ENCODE measurements around the gene HNRNPC. TPM values are rescaled to one million over a fixed set of nuclear protein-coding genes. Genes with fewer than 3 reads are reported as not detected.
"Not testable (repeated sequence)": the region's sequence is repeated elsewhere in the genome, so short reads cannot be mapped to it uniquely, and the experiment has no call there.

Gene HNRNPC
- total RNA-seq, 3 donors from 2014 or later: 273 to 334 (median 312) TPM

GRCh38 chr14:21279783-21280182 is 10.5 kb upstream of the HNRNPC start, which contains the start of gene RPGRIP1:
RPGRIP1 (plus strand) TSS chr14:21280083; CDS start chr14:21287977, 7,894 bp downstream.
- TF ChIP-seq, protein P1, sequence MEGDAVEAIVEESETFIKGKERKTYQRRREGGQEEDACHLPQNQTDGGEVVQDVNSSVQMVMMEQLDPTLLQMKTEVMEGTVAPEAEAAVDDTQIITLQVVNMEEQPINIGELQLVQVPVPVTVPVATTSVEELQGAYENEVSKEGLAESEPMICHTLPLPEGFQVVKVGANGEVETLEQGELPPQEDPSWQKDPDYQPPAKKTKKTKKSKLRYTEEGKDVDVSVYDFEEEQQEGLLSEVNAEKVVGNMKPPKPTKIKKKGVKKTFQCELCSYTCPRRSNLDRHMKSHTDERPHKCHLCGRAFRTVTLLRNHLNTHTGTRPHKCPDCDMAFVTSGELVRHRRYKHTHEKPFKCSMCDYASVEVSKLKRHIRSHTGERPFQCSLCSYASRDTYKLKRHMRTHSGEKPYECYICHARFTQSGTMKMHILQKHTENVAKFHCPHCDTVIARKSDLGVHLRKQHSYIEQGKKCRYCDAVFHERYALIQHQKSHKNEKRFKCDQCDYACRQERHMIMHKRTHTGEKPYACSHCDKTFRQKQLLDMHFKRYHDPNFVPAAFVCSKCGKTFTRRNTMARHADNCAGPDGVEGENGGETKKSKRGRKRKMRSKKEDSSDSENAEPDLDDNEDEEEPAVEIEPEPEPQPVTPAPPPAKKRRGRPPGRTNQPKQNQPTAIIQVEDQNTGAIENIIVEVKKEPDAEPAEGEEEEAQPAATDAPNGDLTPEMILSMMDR (IDR thresholded peaks at IDR 0.05): no peak
- DNase-seq: no peak
- H3K4me3 ChIP-seq: no peak within 1 kb of the TSS
- H3K36me3 ChIP-seq (ENCODE audit: low read depth): no peaks in the 10 kb centered on the region
- no peak for ATAC-seq
- no peaks in the 10 kb centered on the region for H3K4me1 ChIP-seq (ENCODE audit: low read depth)
- intact Hi-C loops (cut with DNase I, micrococcal nuclease): no loop called here
- H3K9me3 ChIP-seq: no peaks in the 10 kb centered on the region

DNA sequence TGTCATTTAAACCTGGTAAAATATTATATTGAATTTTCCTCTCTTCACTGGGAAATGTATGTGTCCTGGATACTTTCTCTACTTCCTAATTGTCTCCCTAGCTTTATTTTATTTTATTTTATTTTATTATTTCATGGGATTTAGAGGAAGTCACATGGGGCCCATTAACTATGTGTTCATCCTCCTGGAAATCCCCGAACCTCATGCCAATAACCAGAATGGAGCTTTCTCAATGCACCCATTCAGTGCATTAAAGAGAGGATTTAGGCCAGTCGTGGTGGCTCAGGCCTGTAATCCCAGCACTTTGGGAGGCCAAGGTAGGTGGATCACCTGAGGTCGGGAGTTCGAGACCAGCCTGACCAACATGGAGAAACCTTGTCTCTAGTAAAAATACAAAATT is 9.4 kb upstream of the HNRNPC start:
- Histone ChIP-seq H3K4me3 (no peak overlapping the region), H3K4me1 (ENCODE audit: low read depth) (no peaks in the 10 kb centered on the region), H3K36me3 (ENCODE audit: low read depth) (no peaks in the 10 kb centered on the region), H3K9me3 (no peaks in the 10 kb centered on the region)
- ATAC-seq (no peak), DNase-seq (no peak)
- TF ChIP-seq, protein P1 (IDR thresholded peaks at IDR 0.05): no peak
- intact Hi-C loops (cut with DNase I, micrococcal nuclease): no loop called here

GRCh38 chr14:21275261-21275858 is 6.1 kb upstream of the HNRNPC start:
- no peak for ATAC-seq
- TF ChIP-seq, protein P1 (IDR thresholded peaks at IDR 0.05): no peak
- Histone ChIP-seq H3K4me1 (ENCODE audit: low read depth) (no peaks in the 10 kb centered on the region), H3K36me3 (ENCODE audit: low read depth) (no peaks in the 10 kb centered on the region), H3K9me3 (no peaks in the 10 kb centered on the region), H3K4me3 (no peak overlapping the region)
- DNase-seq: no peak
- intact Hi-C loops (cut with DNase I, micrococcal nuclease): no loop called here

DNA sequence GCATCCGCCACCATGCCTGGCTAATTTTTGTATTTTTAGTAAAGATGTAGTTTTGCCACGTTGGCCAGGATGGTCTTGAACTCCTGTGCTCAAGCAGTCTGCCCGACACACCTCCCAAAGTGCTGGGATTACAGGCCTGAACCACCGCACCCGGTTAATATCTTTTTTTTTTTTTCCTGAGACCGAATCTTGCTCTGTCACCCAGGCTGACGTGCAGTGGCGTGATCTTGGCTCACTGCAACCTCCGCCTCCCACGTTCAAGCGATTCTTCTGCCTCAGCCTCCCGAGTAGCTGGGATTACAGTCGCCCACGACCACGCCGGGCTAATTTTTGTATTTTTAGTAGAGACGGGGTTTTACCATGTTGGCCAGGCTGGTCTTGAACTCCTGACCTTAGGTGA is 3.4 kb upstream of the HNRNPC start:
- H3K36me3 ChIP-seq (ENCODE audit: low read depth); ATAC-seq; DNase-seq; intact Hi-C loops (cut with DNase I, micrococcal nuclease); H3K4me1 ChIP-seq (ENCODE audit: low read depth); H3K9me3 ChIP-seq; H3K4me3 ChIP-seq: not testable (repeated sequence)

DNA sequence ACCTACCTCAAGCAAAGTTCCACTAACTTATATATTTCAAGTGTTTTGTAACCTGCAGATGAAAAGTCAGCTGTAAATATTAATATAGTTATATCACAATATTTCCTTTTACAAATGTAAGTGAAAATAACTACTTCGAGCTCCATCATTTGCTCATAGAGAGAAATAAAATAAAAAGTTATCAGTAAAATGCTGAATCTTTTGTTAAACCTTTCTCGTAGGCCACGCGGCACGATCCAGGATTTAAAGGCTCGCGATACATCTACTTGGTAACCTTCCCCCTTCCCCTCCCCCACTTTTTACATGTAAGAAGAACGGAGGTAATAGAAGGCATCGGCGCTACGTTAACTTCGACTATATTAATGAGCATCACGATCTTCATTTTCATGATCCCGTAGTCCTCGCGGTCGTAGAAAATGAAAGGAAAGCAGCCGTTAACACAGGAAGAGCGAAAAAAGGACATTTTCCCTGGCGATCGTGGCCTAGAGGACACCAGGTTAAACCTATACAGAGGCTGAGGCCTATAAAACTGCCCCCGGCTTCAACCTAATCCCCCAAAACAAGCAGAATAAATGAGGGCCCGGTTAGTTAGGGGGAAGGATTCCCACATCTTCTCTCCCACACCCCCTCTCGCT is 508 bp downstream of the HNRNPC start:
- H3K36me3 ChIP-seq (ENCODE audit: low read depth): peaks cover 7% of the 10 kb centered on the region
- intact Hi-C loops (cut with DNase I, micrococcal nuclease): no loop called here
- TF ChIP-seq, protein P1 (IDR thresholded peaks at IDR 0.05): no peak
- peaks cover 33% of the 10 kb centered on the region for H3K4me1 ChIP-seq (ENCODE audit: low read depth)
- H3K4me3 ChIP-seq: peak overlapping the region; percentile 90
- DNase-seq: peak in 1 of 3 donors; percentile 76
- ATAC-seq: peak; percentile 13
- H3K9me3 ChIP-seq: no peaks in the 10 kb centered on the region

GRCh38 chr14:21267886-21268616 is 1.2 kb downstream of the HNRNPC start:
- DNase-seq (no peak), ATAC-seq (no peak)

More at GRCh38 chr14:21267886-21268616, 1.2 kb downstream of the HNRNPC start:
- Histone ChIP-seq H3K4me1 (ENCODE audit: low read depth) (peaks cover 38% of the 10 kb centered on the region), H3K36me3 (ENCODE audit: low read depth) (peaks cover 7% of the 10 kb centered on the region), H3K9me3 (no peaks in the 10 kb centered on the region), H3K4me3 (peak overlapping the region; percentile 90)
- TF ChIP-seq, protein P1 (IDR thresholded peaks at IDR 0.05): no peak
- intact Hi-C loops (cut with DNase I, micrococcal nuclease): no loop called here

Data from mucosa of descending colon (tissue), 3 donors.